HepG2 (cell line): ENCODE results near the gene FUBP3. TPM values are rescaled to one million over a fixed set of nuclear protein-coding genes. Genes with fewer than 3 reads are reported as not detected.

ENCODE experiments used
- ATF4 ChIP-seq, 2 experiments: fragments of 450-650 bp in 1 of 2; sonication (generic) in 1 of 2; formaldehyde crosslinking; IDR thresholded peaks; 2 replicates each; pipeline versions ENCODE4 v1.5.0 to v1.8.0; 2020 to 2022; ENCODE audit warnings: mild to moderate bottlenecking in 1 of 2, missing genetic modification reagents in 1 of 2
- CBX5 ChIP-seq: sonication (generic); formaldehyde crosslinking; IDR thresholded peaks from 2 replicates; pipeline ENCODE4 v1.4.0; 2020; ENCODE audit warnings: missing genetic modification reagents, borderline replicate concordance
- CEBPB ChIP-seq: IDR thresholded peaks from 2 replicates; pipeline ENCODE4 v1.6.1; 2011; ENCODE audit warnings: low read depth, low read length, improper control_type of control experiment, borderline replicate concordance
- ESRRA ChIP-seq: sonication (generic); formaldehyde crosslinking; IDR thresholded peaks from 2 replicates; pipeline ENCODE4 v1.5.1; 2020; ENCODE audit warnings: mild to moderate bottlenecking, low read depth, missing genetic modification reagents
- ETV5 ChIP-seq: IDR thresholded peaks from 2 replicates; pipeline ENCODE4 v1.6.1; 2018; ENCODE audit warnings: missing biosample characterization, missing genetic modification reagents, inconsistent platforms, borderline replicate concordance
- JUNB ChIP-seq: sonication (generic); formaldehyde crosslinking; IDR thresholded peaks from 2 replicates; pipeline ENCODE4 v1.8.0; 2022; ENCODE audit warnings: missing genetic modification reagents, mild to moderate bottlenecking, borderline replicate concordance
- MXI1 ChIP-seq: IDR thresholded peaks from 3 replicates; pipeline ENCODE4 v1.6.1; 2012; ENCODE audit warnings: low read depth, low read length, inconsistent platforms, borderline replicate concordance
- RFXAP ChIP-seq: sonication (generic); formaldehyde crosslinking; IDR thresholded peaks from 2 replicates; pipeline ENCODE4 v1.4.0; 2020; ENCODE audit warnings: missing genetic modification reagents, borderline replicate concordance
- TRIM24 ChIP-seq: sonication (generic); formaldehyde crosslinking; IDR thresholded peaks from 2 replicates; pipeline ENCODE4 v1.8.0; 2022; ENCODE audit warnings: mild to moderate bottlenecking, missing genetic modification reagents
- ZNF547 ChIP-seq: sonication (generic); formaldehyde crosslinking; IDR thresholded peaks from 2 replicates; pipeline ENCODE4 v1.5.1; 2020; ENCODE audit warnings: mild to moderate bottlenecking, missing genetic modification reagents
- ZNF746 ChIP-seq: sonication (generic); formaldehyde crosslinking; IDR thresholded peaks from 2 replicates; pipeline ENCODE4 v1.8.0; 2022; ENCODE audit warnings: mild to moderate bottlenecking, missing genetic modification reagents
- polyA plus RNA-seq, 8 experiments: library from polyadenylated mRNA; depleted of rRNA in 3 of 8; stranded (reverse) in 7 of 8; unstranded in 1 of 8; fragments of >200 nt; fragmentation: Illumina TruSeq in 4 of 8; extraction: Trizol in 4 of 8; gene quantifications; 2 replicates each; pipeline versions ENCODE4 v1.2.1 to v1.2.3, GENCODE V29; 2011 to 2016; ENCODE audit warnings: low read depth in 4 of 8, missing spikeins in 1 of 8, mixed read lengths in 1 of 8; ENCODE audit not compliant: insufficient read depth in 1 of 8
- total RNA-seq, 5 experiments: library from RNA; depleted of rRNA; stranded (reverse); fragments of >200 nt; fragmentation: Illumina TruSeq; extraction: Trizol; gene quantifications; 2 replicates each; pipeline ENCODE4 v1.2.3, GENCODE V29; 2016; ENCODE audit warnings: low read depth in 1 of 5
- TF ChIP-seq, protein P1 (sequence below): sonication (generic); formaldehyde crosslinking; IDR thresholded peaks from 2 replicates; pipeline ENCODE4 v1.5.1; 2020; ENCODE audit warnings: mild to moderate bottlenecking, missing genetic modification reagents, moderate library complexity
- TF ChIP-seq, protein P2 (sequence below): sonication (generic); formaldehyde crosslinking; conservative IDR thresholded peaks from 2 replicates; pipeline ENCODE4 v1.4.0; 2020; ENCODE audit warnings: mild to moderate bottlenecking, missing genetic modification reagents, moderate library complexity
- TF ChIP-seq, protein P3 (sequence below): IDR thresholded peaks from 2 replicates; pipeline ENCODE4 v1.4.0; 2020; ENCODE audit warnings: mild to moderate bottlenecking, missing genetic modification reagents

Gene FUBP3
- total and polyA plus RNA-seq, 2 of the 13 experiments (the other 11 are each of a cell fraction or from before 2014, with no cell fraction given) = 28.7 to 40.0 TPM

DNA sequence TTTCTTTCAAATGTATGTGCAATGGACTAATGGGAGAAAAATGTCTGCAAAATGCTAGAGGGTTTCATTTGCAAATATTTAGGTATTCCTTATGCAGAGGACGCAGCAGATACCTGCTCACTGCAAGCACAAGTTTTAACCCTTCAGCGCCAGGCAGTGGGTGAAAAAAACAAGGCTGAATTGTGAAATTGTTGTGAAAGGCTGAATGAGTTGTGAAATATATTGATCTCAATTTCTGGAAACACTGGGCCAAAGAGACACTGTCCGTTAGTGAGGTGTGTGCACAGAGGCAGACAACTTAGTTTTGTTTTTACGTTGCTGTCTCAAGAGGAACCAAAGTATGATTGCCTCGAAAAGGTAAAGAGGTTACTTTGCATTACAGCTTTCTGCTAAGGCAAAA lies 18.8 kb downstream of the FUBP3 start (continued):
- TF ChIP-seq JUNB (CRISPR knock-in tag) = no peak
- 0 out of 2 replicates have a peak, but pooled peaks have one; percentile 32 for TF ChIP-seq ZNF547 (CRISPR knock-in tag)
- no peak for TF ChIP-seq MXI1
- peak in 1 of 2 experiments; percentile 78; a peak in 2 of 4 replicates for TF ChIP-seq ATF4 (CRISPR knock-in tag; IDR thresholded peaks at IDR 0.05)
- peak; percentile 70; the same call in 1 of the 2 replicates for TF ChIP-seq ESRRA (CRISPR knock-in tag)
- 0 out of 2 replicates have a peak, but pooled peaks have one; percentile 29 for TF ChIP-seq ZNF746 (CRISPR knock-in tag)
- TF ChIP-seq RFXAP (CRISPR knock-in tag) = 0 out of 2 replicates have a peak, but pooled peaks have one; percentile 56
- TF ChIP-seq CEBPB = peak; percentile 98
- TF ChIP-seq ETV5 (CRISPR knock-in tag) = peak; percentile 33; the same call in 1 of the 2 replicates
- peak; percentile 46; the same call in 1 of the 2 replicates for TF ChIP-seq CBX5 (CRISPR knock-in tag)
- TF ChIP-seq, protein P1, sequence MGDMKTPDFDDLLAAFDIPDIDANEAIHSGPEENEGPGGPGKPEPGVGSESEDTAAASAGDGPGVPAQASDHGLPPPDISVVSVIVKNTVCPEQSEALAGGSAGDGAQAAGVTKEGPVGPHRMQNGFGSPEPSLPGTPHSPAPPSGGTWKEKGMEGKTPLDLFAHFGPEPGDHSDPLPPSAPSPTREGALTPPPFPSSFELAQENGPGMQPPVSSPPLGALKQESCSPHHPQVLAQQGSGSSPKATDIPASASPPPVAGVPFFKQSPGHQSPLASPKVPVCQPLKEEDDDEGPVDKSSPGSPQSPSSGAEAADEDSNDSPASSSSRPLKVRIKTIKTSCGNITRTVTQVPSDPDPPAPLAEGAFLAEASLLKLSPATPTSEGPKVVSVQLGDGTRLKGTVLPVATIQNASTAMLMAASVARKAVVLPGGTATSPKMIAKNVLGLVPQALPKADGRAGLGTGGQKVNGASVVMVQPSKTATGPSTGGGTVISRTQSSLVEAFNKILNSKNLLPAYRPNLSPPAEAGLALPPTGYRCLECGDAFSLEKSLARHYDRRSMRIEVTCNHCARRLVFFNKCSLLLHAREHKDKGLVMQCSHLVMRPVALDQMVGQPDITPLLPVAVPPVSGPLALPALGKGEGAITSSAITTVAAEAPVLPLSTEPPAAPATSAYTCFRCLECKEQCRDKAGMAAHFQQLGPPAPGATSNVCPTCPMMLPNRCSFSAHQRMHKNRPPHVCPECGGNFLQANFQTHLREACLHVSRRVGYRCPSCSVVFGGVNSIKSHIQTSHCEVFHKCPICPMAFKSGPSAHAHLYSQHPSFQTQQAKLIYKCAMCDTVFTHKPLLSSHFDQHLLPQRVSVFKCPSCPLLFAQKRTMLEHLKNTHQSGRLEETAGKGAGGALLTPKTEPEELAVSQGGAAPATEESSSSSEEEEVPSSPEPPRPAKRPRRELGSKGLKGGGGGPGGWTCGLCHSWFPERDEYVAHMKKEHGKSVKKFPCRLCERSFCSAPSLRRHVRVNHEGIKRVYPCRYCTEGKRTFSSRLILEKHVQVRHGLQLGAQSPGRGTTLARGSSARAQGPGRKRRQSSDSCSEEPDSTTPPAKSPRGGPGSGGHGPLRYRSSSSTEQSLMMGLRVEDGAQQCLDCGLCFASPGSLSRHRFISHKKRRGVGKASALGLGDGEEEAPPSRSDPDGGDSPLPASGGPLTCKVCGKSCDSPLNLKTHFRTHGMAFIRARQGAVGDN = no peak
- TF ChIP-seq, protein P2, sequence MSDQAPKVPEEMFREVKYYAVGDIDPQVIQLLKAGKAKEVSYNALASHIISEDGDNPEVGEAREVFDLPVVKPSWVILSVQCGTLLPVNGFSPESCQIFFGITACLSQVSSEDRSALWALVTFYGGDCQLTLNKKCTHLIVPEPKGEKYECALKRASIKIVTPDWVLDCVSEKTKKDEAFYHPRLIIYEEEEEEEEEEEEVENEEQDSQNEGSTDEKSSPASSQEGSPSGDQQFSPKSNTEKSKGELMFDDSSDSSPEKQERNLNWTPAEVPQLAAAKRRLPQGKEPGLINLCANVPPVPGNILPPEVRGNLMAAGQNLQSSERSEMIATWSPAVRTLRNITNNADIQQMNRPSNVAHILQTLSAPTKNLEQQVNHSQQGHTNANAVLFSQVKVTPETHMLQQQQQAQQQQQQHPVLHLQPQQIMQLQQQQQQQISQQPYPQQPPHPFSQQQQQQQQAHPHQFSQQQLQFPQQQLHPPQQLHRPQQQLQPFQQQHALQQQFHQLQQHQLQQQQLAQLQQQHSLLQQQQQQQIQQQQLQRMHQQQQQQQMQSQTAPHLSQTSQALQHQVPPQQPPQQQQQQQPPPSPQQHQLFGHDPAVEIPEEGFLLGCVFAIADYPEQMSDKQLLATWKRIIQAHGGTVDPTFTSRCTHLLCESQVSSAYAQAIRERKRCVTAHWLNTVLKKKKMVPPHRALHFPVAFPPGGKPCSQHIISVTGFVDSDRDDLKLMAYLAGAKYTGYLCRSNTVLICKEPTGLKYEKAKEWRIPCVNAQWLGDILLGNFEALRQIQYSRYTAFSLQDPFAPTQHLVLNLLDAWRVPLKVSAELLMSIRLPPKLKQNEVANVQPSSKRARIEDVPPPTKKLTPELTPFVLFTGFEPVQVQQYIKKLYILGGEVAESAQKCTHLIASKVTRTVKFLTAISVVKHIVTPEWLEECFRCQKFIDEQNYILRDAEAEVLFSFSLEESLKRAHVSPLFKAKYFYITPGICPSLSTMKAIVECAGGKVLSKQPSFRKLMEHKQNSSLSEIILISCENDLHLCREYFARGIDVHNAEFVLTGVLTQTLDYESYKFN (CRISPR knock-in tag) = peak; percentile 93
- TF ChIP-seq, protein P3, sequence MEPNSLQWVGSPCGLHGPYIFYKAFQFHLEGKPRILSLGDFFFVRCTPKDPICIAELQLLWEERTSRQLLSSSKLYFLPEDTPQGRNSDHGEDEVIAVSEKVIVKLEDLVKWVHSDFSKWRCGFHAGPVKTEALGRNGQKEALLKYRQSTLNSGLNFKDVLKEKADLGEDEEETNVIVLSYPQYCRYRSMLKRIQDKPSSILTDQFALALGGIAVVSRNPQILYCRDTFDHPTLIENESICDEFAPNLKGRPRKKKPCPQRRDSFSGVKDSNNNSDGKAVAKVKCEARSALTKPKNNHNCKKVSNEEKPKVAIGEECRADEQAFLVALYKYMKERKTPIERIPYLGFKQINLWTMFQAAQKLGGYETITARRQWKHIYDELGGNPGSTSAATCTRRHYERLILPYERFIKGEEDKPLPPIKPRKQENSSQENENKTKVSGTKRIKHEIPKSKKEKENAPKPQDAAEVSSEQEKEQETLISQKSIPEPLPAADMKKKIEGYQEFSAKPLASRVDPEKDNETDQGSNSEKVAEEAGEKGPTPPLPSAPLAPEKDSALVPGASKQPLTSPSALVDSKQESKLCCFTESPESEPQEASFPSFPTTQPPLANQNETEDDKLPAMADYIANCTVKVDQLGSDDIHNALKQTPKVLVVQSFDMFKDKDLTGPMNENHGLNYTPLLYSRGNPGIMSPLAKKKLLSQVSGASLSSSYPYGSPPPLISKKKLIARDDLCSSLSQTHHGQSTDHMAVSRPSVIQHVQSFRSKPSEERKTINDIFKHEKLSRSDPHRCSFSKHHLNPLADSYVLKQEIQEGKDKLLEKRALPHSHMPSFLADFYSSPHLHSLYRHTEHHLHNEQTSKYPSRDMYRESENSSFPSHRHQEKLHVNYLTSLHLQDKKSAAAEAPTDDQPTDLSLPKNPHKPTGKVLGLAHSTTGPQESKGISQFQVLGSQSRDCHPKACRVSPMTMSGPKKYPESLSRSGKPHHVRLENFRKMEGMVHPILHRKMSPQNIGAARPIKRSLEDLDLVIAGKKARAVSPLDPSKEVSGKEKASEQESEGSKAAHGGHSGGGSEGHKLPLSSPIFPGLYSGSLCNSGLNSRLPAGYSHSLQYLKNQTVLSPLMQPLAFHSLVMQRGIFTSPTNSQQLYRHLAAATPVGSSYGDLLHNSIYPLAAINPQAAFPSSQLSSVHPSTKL (CRISPR knock-in tag) = peak; percentile 94
- TF ChIP-seq TRIM24 = 0 out of 2 replicates have a peak, but pooled peaks have one; percentile 29
